Measurements from ENCODE around the gene LGALS8. TPM values are rescaled to one million over a fixed set of nuclear protein-coding genes. Genes with fewer than 3 reads are reported as not detected.

LGALS8 gene
- total RNA-seq, 1 experiment from 2014 or later = 221 TPM

- Histone ChIP-seq H3K4me1 (ENCODE audit: control insufficient read depth, insufficient read depth, low read length) (peaks cover 12% of the 10 kb centered on the region), H3K27me3 (ENCODE audit: control insufficient read depth, insufficient read depth, low read length) (no peaks in the 10 kb centered on the region), H3K9me3 (ENCODE audit: control insufficient read depth, insufficient read depth, low read depth, low read length) (no peaks in the 10 kb centered on the region), H3K27ac (ENCODE audit: low read length) (peak overlapping the region; percentile 81), H3K36me3 (ENCODE audit: control insufficient read depth, insufficient read depth, low read length) (no peaks in the 10 kb centered on the region), H3K4me3 (ENCODE audit: low read depth in 2 of 2, low read length in 2 of 2) (no peak overlapping the region)
- in situ Hi-C loops (cut with HindIII; ENCODE audit: low pct_unique_long_range_greater_than_20kb, low sequenced_read_pairs) = no loop called here
- intact Hi-C loops (cut with micrococcal nuclease; ENCODE audit: unreplicated experiment) = loop anchor here (10.0 kb wide), 1 partner anchor 391 kb away; no protein-coding TSS in a partner anchor
- TF ChIP-seq REST (IDR thresholded peaks at IDR 0.05; ENCODE audit: insufficient read depth in 1 of 2, low read depth in 2 of 2, low read length in 1 of 2) (no peak), SIN3A (IDR thresholded peaks at IDR 0.05; ENCODE audit: borderline replicate concordance, insufficient read depth, low read depth, low read length) (no peak), CTCF (IDR thresholded peaks at IDR 0.05) (no peak), TCF7L2 (IDR thresholded peaks at IDR 0.05; ENCODE audit: low read depth, low read length) (no peak), POLR2AphosphoS5 (IDR thresholded peaks at IDR 0.05; ENCODE audit: low read depth, low read length) (no peak)
- no TSS peak for BruUV-seq (replicated peaks)
- no peak for DNase-seq (ENCODE audit: low read depth, low spot score)
- CTCF ChIA-PET = no interaction called here
- ATAC-seq = no peak
- POLR2A ChIA-PET = interaction anchor here (1.1 kb wide), 1 partner anchor 9 kb away, joined by 5 read pairs; no protein-coding TSS in a partner anchor
Measured at GRCh38 chr1:236495467-236496112, 28.2 kb upstream of the LGALS8 start.

DNA sequence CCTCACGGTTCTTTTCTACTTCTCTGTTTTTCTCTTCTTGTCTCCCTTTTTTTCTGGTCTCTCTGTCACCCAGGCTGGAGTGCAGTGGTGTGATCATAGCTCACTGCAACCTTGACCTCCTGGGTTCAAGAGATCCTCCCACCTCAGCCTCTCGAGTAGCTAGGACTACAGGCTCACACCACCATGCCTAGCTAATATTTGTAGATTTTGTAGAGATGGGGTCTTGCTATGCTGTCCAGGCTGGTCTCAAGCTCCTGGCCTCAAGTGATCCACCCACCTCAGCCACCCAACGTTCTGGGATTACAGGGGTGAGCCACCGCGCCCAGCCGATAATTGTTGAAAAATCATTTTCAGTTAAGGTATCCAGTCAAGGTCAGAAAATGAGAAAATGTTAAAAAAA, 25.9 kb upstream of the LGALS8 start:
- Histone ChIP-seq H3K4me3 (ENCODE audit: low read depth in 2 of 2, low read length in 2 of 2) (no peak overlapping the region), H3K9me3 (ENCODE audit: control insufficient read depth, insufficient read depth, low read depth, low read length) (no peaks in the 10 kb centered on the region), H3K36me3 (ENCODE audit: control insufficient read depth, insufficient read depth, low read length) (no peaks in the 10 kb centered on the region), H3K27me3 (ENCODE audit: control insufficient read depth, insufficient read depth, low read length) (no peaks in the 10 kb centered on the region), H3K4me1 (ENCODE audit: control insufficient read depth, insufficient read depth, low read length) (peaks cover 16% of the 10 kb centered on the region), H3K27ac (ENCODE audit: low read length) (peak overlapping the region; percentile 78; the same call in 1 of the 2 replicates)
- no peak for DNase-seq (ENCODE audit: low read depth, low spot score)
- ChIA-PET CTCF (no interaction called here), POLR2A (no interaction called here)
- BruUV-seq (replicated peaks) = no TSS peak
- intact Hi-C loops (cut with micrococcal nuclease; ENCODE audit: unreplicated experiment) = loop anchor here (10.0 kb wide), 1 partner anchor 393 kb away; no protein-coding TSS in a partner anchor
- TF ChIP-seq POLR2AphosphoS5 (IDR thresholded peaks at IDR 0.05; ENCODE audit: low read depth, low read length) (no peak), TCF7L2 (IDR thresholded peaks at IDR 0.05; ENCODE audit: low read depth, low read length) (no peak), REST (IDR thresholded peaks at IDR 0.05; ENCODE audit: insufficient read depth in 1 of 2, low read depth in 2 of 2, low read length in 1 of 2) (no peak), SIN3A (IDR thresholded peaks at IDR 0.05; ENCODE audit: borderline replicate concordance, insufficient read depth, low read depth, low read length) (no peak), CTCF (IDR thresholded peaks at IDR 0.05) (no peak)
- ATAC-seq = no peak
- in situ Hi-C loops (cut with HindIII; ENCODE audit: low pct_unique_long_range_greater_than_20kb, low sequenced_read_pairs) = no loop called here
